ENCODE results near the gene CRYL1. TPM values are rescaled to one million over a fixed set of nuclear protein-coding genes. Genes with fewer than 3 reads are reported as not detected.

Gene CRYL1
- total RNA-seq, 1 experiment from 2014 or later: 3.0 TPM

GRCh38 chr13:20546556-20546955 lies 20.9 kb upstream of the CRYL1 start:
- H3K9ac ChIP-seq (ENCODE audit: low read length): 0 out of 2 replicates have a peak overlapping the region, but pooled peaks have one; percentile 32
- no peaks in the 10 kb centered on the region for H3K36me3 ChIP-seq (ENCODE audit: insufficient read depth, low read length)
- no peaks in the 10 kb centered on the region for H3K27me3 ChIP-seq (ENCODE audit: low read length)
- H3K4me1 ChIP-seq (ENCODE audit: low read length): peaks cover 39% of the 10 kb centered on the region
- no peaks in the 10 kb centered on the region for H3K79me2 ChIP-seq (ENCODE audit: low read length)
- no peaks in the 10 kb centered on the region for H3K9me3 ChIP-seq (ENCODE audit: low read length)
- peak overlapping the region; percentile 43 for H3K4me3 ChIP-seq (ENCODE audit: low read length)
- H2AFZ ChIP-seq (ENCODE audit: low read length): peak overlapping the region; percentile 82; the same call in 1 of the 2 replicates
- peak; percentile 83 for DNase-seq
- H4K20me1 ChIP-seq (ENCODE audit: insufficient read depth, low read depth, low read length): no peaks in the 10 kb centered on the region
- H3K9me2 ChIP-seq (replicated peaks; ENCODE audit: insufficient read depth, low read length): no peaks in the 10 kb centered on the region
- H3K4me2 ChIP-seq (ENCODE audit: low read depth, low read length, poor library complexity, severe bottlenecking): peak overlapping the region; percentile 61
- peak overlapping the region; percentile 49 for H3K27ac ChIP-seq (ENCODE audit: low read length)

GRCh38 chr13:20544201-20544923 lies 18.7 kb upstream of the CRYL1 start:
- Histone ChIP-seq H4K20me1 (ENCODE audit: insufficient read depth, low read depth, low read length) (no peaks in the 10 kb centered on the region), H3K36me3 (ENCODE audit: insufficient read depth, low read length) (no peaks in the 10 kb centered on the region), H3K4me2 (ENCODE audit: low read depth, low read length, poor library complexity, severe bottlenecking) (peak overlapping the region; percentile 56), H2AFZ (ENCODE audit: low read length) (peak overlapping the region; percentile 93; the same call in 1 of the 2 replicates), H3K9me3 (ENCODE audit: low read length) (no peaks in the 10 kb centered on the region), H3K4me3 (ENCODE audit: low read length) (no peak overlapping the region; the same call in 1 of the 2 replicates), H3K4me1 (ENCODE audit: low read length) (peaks cover 39% of the 10 kb centered on the region), H3K27me3 (ENCODE audit: low read length) (no peaks in the 10 kb centered on the region), H3K9ac (ENCODE audit: low read length) (peak overlapping the region; percentile 44), H3K9me2 (replicated peaks; ENCODE audit: insufficient read depth, low read length) (no peaks in the 10 kb centered on the region), H3K27ac (ENCODE audit: low read length) (no peak overlapping the region), H3K79me2 (ENCODE audit: low read length) (no peaks in the 10 kb centered on the region)
- DNase-seq: peak; percentile 60

DNA sequence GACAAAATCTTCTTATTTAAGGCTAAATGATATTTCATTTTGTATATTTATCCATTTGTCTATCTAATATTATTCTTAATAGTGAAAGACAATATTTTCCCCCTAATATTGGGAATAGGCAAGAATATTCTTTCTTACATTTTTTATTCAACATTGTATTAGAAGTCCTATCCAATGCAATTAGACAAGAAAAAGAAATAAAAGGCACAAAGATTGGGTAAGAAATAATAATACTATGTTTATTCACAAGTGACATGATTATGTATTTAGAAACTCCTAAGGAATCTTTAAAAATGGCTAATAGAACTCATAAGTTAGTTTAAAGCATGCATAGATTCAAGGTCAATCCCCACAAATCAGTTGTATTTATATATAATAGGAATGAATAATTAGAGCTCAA lies 11.3 kb upstream of the CRYL1 start:
- H3K27me3 ChIP-seq (ENCODE audit: low read length): no peaks in the 10 kb centered on the region
- H3K9me2 ChIP-seq (replicated peaks; ENCODE audit: insufficient read depth, low read length): no peaks in the 10 kb centered on the region

GRCh38 chr13:20534038-20534608 lies 8.5 kb upstream of the CRYL1 start:
- Histone ChIP-seq H3K36me3 (ENCODE audit: insufficient read depth, low read length) (no peaks in the 10 kb centered on the region), H2AFZ (ENCODE audit: low read length) (no peak overlapping the region), H3K9me2 (replicated peaks; ENCODE audit: insufficient read depth, low read length) (no peaks in the 10 kb centered on the region), H3K27me3 (ENCODE audit: low read length) (no peaks in the 10 kb centered on the region; the same call in 1 of the 2 replicates), H3K27ac (ENCODE audit: low read length) (no peak overlapping the region), H3K4me3 (ENCODE audit: low read length) (no peak overlapping the region), H3K4me2 (ENCODE audit: low read depth, low read length, poor library complexity, severe bottlenecking) (no peak overlapping the region), H3K9ac (ENCODE audit: low read length) (no peak overlapping the region), H3K79me2 (ENCODE audit: low read length) (no peaks in the 10 kb centered on the region), H3K4me1 (ENCODE audit: low read length) (no peaks in the 10 kb centered on the region), H3K9me3 (ENCODE audit: low read length) (no peaks in the 10 kb centered on the region; the same call in 1 of the 2 replicates), H4K20me1 (ENCODE audit: insufficient read depth, low read depth, low read length) (no peaks in the 10 kb centered on the region)
- DNase-seq: no peak

More for the DNA sequence above, 11.3 kb upstream of the CRYL1 start:
- Histone ChIP-seq H2AFZ (ENCODE audit: low read length) (no peak overlapping the region), H3K4me2 (ENCODE audit: low read depth, low read length, poor library complexity, severe bottlenecking) (no peak overlapping the region), H3K9me3 (ENCODE audit: low read length) (no peaks in the 10 kb centered on the region), H3K27ac (ENCODE audit: low read length) (no peak overlapping the region), H3K4me3 (ENCODE audit: low read length) (no peak overlapping the region), H3K79me2 (ENCODE audit: low read length) (no peaks in the 10 kb centered on the region), H3K4me1 (ENCODE audit: low read length) (no peaks in the 10 kb centered on the region), H4K20me1 (ENCODE audit: insufficient read depth, low read depth, low read length) (no peaks in the 10 kb centered on the region), H3K36me3 (ENCODE audit: insufficient read depth, low read length) (no peaks in the 10 kb centered on the region), H3K9ac (ENCODE audit: low read length) (no peak overlapping the region)
- no peak for DNase-seq

DNA sequence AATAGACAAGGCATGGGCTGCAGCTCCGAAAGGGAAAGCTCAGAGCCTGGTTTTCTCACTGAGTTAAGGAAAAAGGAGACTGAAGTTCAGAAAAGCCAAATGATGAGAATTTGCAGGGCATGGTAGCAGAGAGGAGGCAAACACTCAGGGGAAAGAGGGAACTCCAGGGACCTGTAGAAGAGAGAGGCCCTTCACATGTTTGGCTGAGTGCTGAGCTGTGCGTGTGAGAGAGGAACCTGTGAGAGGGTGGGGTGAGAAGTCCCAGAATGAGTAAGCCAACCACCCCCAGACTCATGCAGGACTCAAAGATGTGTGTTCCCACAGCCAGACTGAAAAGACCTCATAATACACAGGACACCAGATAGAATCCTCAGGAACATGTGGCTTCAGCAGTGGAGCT lies 2.8 kb upstream of the CRYL1 start:
- Histone ChIP-seq H3K79me2 (ENCODE audit: low read length) (no peaks in the 10 kb centered on the region), H3K4me1 (ENCODE audit: low read length) (peaks cover 16% of the 10 kb centered on the region), H3K4me2 (ENCODE audit: low read depth, low read length, poor library complexity, severe bottlenecking) (no peak overlapping the region), H3K9me2 (replicated peaks; ENCODE audit: insufficient read depth, low read length) (no peaks in the 10 kb centered on the region), H3K36me3 (ENCODE audit: insufficient read depth, low read length) (no peaks in the 10 kb centered on the region), H3K27ac (ENCODE audit: low read length) (no peak overlapping the region), H3K27me3 (ENCODE audit: low read length) (no peaks in the 10 kb centered on the region; the same call in 1 of the 2 replicates), H3K9ac (ENCODE audit: low read length) (no peak overlapping the region), H3K9me3 (ENCODE audit: low read length) (no peaks in the 10 kb centered on the region; the same call in 1 of the 2 replicates), H3K4me3 (ENCODE audit: low read length) (no peak overlapping the region), H4K20me1 (ENCODE audit: insufficient read depth, low read depth, low read length) (no peaks in the 10 kb centered on the region), H2AFZ (ENCODE audit: low read length) (no peak overlapping the region)
- DNase-seq: no peak

DNA sequence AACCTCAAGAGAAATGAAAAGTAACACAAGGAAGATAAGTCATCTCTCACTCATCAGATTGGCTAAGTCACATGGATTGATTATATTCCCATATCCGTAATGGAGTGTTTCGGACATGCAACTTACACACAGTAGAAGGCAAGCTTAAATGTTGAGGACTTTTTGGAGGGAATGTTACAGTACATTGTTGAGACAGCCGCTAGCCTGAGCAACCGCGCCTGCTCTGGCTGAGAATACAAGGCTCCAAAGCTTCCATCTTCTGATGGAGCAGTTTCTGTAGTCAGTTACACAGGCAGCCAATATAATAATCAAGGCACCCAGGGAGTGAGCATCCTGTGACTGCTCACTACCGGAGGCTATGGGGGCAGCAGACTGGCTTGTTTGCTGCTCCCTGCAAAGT lies 1.0 kb upstream of the CRYL1 start:
- Histone ChIP-seq H3K27me3 (ENCODE audit: low read length) (no peaks in the 10 kb centered on the region; the same call in 1 of the 2 replicates), H3K27ac (ENCODE audit: low read length) (no peak overlapping the region), H3K4me3 (ENCODE audit: low read length) (peak overlapping the region; percentile 72), H3K9me3 (ENCODE audit: low read length) (no peaks in the 10 kb centered on the region; the same call in 1 of the 2 replicates), H2AFZ (ENCODE audit: low read length) (peak overlapping the region; percentile 94; the same call in 1 of the 2 replicates), H3K9ac (ENCODE audit: low read length) (peak overlapping the region; percentile 70), H3K79me2 (ENCODE audit: low read length) (no peaks in the 10 kb centered on the region), H3K4me2 (ENCODE audit: low read depth, low read length, poor library complexity, severe bottlenecking) (peak overlapping the region; percentile 67), H3K36me3 (ENCODE audit: insufficient read depth, low read length) (no peaks in the 10 kb centered on the region), H3K4me1 (ENCODE audit: low read length) (peaks cover 16% of the 10 kb centered on the region), H4K20me1 (ENCODE audit: insufficient read depth, low read depth, low read length) (no peaks in the 10 kb centered on the region), H3K9me2 (replicated peaks; ENCODE audit: insufficient read depth, low read length) (no peaks in the 10 kb centered on the region)
- DNase-seq: no peak

DNA sequence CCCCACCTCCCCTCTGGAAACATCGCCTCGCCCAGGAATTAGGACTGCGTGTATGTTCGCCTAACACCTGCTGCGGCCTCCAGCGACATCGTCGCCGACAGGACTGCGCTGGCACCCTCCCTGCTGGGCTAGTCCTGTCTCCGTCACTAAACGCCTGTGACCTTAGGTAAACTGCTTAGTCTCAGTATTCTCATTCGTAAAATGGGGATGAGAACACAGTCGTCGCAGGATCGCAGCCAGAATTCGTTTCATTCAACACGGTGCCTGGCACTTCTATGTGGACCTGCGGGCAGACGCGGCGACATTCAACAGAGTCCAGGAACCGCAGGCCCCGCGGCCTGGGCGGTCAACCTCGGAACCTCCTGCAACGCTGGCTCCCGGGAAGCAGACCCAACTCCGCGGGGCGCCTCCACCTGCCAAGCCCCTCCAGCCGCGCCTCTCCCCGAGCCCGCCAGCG lies 485 bp downstream of the CRYL1 start:
- Histone ChIP-seq H3K4me3 (ENCODE audit: low read length) (peak overlapping the region; percentile 72), H4K20me1 (ENCODE audit: insufficient read depth, low read depth, low read length) (no peaks in the 10 kb centered on the region), H3K9me2 (replicated peaks; ENCODE audit: insufficient read depth, low read length) (no peaks in the 10 kb centered on the region), H3K27me3 (ENCODE audit: low read length) (no peaks in the 10 kb centered on the region), H3K9ac (ENCODE audit: low read length) (peak overlapping the region; percentile 70), H3K27ac (ENCODE audit: low read length) (no peak overlapping the region), H3K79me2 (ENCODE audit: low read length) (no peaks in the 10 kb centered on the region), H2AFZ (ENCODE audit: low read length) (peak overlapping the region; percentile 94), H3K4me1 (ENCODE audit: low read length) (peaks cover 16% of the 10 kb centered on the region), H3K4me2 (ENCODE audit: low read depth, low read length, poor library complexity, severe bottlenecking) (peak overlapping the region; percentile 67), H3K9me3 (ENCODE audit: low read length) (no peaks in the 10 kb centered on the region), H3K36me3 (ENCODE audit: insufficient read depth, low read length) (no peaks in the 10 kb centered on the region)
- DNase-seq: no peak

DNA sequence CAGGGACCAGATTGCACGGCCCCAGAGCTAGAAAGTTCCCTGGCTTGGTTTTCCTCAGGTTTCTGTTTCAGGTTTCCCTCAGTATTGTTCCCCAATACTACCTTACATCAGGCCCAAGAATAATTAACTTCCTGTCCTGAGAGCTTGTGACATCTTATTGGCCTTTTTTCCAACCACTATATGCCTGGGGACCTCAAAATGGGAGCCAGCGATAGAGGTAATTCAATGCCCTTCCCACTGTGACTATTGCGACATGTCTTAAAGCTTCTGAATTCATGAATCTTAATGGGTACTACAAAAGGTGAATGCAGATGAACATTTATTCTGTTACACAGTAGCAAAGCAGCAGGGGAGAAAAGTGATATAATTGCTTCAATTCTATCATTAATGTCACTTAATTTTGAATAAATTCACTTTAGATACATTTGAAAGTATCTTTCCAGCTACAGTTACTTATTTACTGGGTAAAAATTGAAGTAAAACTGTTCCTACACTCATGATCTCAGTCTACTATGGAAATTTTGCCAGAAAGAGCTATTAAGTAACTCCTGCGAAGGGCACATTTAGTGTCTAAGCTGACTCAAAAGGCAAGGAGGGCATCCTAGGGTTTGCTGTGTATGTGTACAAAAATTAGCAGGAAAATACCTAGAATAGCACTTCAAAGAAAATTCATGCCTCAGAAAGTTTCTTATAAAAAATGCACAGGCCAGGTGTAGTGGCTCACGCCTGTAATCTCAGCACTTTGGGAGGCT lies 4.1 kb downstream of the CRYL1 start:
- no peaks in the 10 kb centered on the region for H3K79me2 ChIP-seq (ENCODE audit: low read length)
- peaks cover 12% of the 10 kb centered on the region for H3K4me1 ChIP-seq (ENCODE audit: low read length)
- H3K4me2 ChIP-seq (ENCODE audit: low read depth, low read length, poor library complexity, severe bottlenecking): no peak overlapping the region
- H3K4me3 ChIP-seq (ENCODE audit: low read length): no peak overlapping the region
- H3K9ac ChIP-seq (ENCODE audit: low read length): no peak overlapping the region
- DNase-seq: no peak
- no peaks in the 10 kb centered on the region for H3K36me3 ChIP-seq (ENCODE audit: insufficient read depth, low read length)
- H3K27me3 ChIP-seq (ENCODE audit: low read length): no peaks in the 10 kb centered on the region
- H3K27ac ChIP-seq (ENCODE audit: low read length): no peak overlapping the region
- no peaks in the 10 kb centered on the region for H3K9me3 ChIP-seq (ENCODE audit: low read length)
- no peaks in the 10 kb centered on the region for H4K20me1 ChIP-seq (ENCODE audit: insufficient read depth, low read depth, low read length)
- H2AFZ ChIP-seq (ENCODE audit: low read length): no peak overlapping the region
- H3K9me2 ChIP-seq (replicated peaks; ENCODE audit: insufficient read depth, low read length): no peaks in the 10 kb centered on the region

Measured in Karpas-422 (cell line).